Epithelial cell of esophagus (primary cell): Measurements from ENCODE around the gene RMDN3.

Experiments used
- DNase-seq: peaks from one replicate; pipeline ENCODE4 v3.0.0; 2010; ENCODE audit warnings: low read depth
- H3K4me3 ChIP-seq: 2 replicates; pipeline ENCODE4 v1.5.1; 2011; ENCODE audit warnings: mild to moderate bottlenecking, low read length, control low read depth
- CTCF ChIP-seq: IDR thresholded peaks from 2 replicates; pipeline ENCODE4 v1.5.1; 2011; ENCODE audit warnings: low read depth, mild to moderate bottlenecking, low read length, control low read depth, inconsistent platforms; ENCODE audit not compliant: insufficient read depth; ENCODE audit errors: missing control alignments

The RMDN3 gene

GRCh38 chr15:40743921-40744814 is 10.9 kb downstream of the RMDN3 start:
- no peak for TF ChIP-seq CTCF
- H3K4me3 ChIP-seq: no peak overlapping the region
- DNase-seq: peak; percentile 93

DNA sequence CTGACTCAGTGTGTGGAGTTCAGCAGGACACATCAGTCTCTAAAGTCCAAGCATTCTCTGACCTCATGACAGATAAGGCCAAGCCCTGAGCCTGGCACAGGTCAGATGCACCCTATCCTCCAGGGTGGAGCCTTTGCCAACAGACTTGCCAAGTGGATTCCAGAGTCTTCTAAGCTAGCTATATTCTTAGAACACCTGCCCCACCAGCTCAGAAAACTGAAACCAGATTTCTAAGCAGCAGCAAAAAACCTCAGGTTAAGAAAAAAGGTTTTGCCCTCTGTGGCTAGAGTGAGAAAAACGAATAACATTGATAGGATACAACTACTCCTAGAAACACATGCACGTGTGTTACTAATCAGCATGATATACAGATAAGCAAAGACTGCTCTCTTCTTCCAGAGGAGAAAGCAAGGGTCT is 11.6 kb downstream of the RMDN3 start:
- no peak for DNase-seq
- no peak for TF ChIP-seq CTCF
- no peak overlapping the region for H3K4me3 ChIP-seq

DNA sequence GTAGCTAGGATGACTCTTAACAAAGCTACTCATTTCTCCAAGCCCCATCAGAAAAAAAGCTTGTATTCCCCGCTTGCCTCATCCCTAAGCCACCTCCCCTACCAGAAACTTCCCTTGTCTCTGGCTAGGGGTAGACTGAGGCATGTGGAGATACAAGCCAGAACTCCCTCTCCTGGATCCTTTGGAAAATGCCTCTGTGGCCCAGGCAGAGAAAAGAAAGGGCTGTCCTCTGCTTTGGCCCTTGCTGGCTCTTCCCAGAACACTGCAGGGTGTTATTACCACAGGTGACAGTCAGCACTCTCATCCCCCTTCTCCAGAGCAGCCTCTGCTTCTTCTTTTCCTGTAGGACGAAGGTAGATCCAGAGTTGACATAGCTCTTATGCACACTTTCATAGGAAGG is 15.2 kb downstream of the RMDN3 start:
- H3K4me3 ChIP-seq: no peak overlapping the region
- TF ChIP-seq CTCF: no peak
- no peak for DNase-seq

DNA sequence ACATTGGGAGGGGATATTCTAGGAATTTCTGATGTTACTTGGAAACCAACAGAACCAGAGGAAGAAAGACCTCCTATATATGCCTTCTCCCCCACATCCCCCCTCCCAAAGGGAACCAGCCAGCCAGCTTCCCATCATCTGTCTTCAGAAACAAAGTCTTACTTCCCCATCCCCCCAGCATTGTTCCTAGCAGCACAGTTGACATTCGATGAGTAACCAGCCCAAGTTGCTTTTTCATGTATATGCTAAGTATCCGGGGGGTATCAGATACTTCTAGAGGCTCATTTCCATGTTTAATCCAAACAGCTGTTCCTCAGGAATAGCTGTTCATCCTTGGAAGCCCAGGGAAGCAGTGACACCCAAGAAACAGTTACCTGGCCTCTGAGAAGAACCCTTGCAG is 16.0 kb downstream of the RMDN3 start:
- H3K4me3 ChIP-seq: no peak overlapping the region
- no peak for DNase-seq
- no peak for TF ChIP-seq CTCF

- TF ChIP-seq CTCF: no peak
- DNase-seq: no peak
- no peak overlapping the region for H3K4me3 ChIP-seq
These were observed 18.0 kb downstream of the RMDN3 start for GRCh38 chr15:40737048-40737447.

DNA sequence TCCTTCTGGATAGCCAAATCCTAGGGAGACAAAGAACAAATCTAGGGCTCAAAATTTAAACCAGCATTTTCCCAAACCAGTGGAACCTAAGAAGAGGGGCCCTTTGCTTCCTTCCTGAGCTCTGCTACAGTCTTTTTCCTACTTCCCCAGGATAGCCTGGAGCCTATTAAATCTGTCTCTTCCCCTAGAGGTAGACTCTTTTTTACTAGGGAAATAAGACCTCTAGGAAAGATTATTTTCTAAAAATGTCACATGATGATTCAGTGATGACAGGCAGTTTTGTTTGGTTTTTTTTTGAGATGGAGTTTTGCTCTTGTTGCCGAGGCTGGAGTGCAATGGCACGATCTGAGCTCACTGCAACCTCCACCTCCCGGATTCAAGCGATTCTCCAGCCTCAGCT is 18.5 kb downstream of the RMDN3 start:
- no peak overlapping the region for H3K4me3 ChIP-seq
- no peak for TF ChIP-seq CTCF

DNA sequence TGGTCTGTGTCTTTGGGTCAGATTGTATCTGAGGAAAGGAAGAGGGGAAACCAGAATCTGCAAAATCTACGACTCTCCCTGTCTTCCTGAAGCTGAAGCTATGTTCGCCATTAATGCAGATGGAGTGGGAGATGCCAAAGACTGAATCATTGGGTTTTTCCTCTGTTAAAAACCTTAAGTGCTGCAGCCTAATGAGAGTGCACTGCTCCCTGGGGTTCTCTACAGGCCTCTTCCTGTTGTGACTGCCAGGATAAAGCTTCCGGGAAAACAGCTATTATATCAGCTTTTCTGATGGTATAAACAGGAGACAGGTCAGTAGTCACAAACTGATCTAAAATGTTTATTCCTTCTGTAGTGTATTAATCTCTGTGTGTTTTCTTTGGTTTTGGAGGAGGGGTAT is 24.0 kb downstream of the RMDN3 start:
- no peak for DNase-seq
- TF ChIP-seq CTCF: no peak

More for the DNA sequence above, 18.5 kb downstream of the RMDN3 start:
- DNase-seq: no peak

More for the DNA sequence above, 24.0 kb downstream of the RMDN3 start:
- no peak overlapping the region for H3K4me3 ChIP-seq
